ENCODE results near the gene CSF3R. TPM values are rescaled to one million over a fixed set of nuclear protein-coding genes. Genes with fewer than 3 reads are reported as not detected.

Gene CSF3R
- total and polyA plus RNA-seq, 4 donors = 129 to 705 (median 207) TPM

DNA sequence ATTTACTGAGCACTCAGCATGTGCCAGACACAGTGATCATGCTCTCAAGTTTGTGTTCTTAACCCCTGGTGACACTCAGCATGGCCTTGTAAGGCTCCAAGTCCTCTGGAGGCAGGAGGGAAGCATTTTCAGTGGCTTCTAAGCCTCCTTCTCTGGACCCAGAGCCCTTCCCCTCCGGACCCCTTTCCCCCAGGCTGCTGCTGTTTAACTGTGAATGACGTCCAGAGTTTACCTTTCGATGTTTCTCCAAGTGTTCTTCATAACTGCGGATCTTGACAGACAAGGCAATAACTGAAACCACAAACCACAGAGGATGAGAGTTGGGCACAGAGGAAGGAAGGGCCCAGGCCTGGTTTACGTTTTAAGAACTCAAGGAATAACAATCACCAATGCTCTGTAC lies 25.0 kb downstream of the CSF3R start:
- Histone ChIP-seq H3K9me3 (ENCODE audit: control insufficient read depth in 4 of 4, insufficient read depth in 3 of 4, low read length in 3 of 4) (peaks cover 0 to 1% (median 0%) of the 10 kb centered on the region in 4 donors), H3K4me1 (ENCODE audit: control insufficient read depth in 5 of 5, insufficient read depth in 5 of 5, low read length in 5 of 5) (peaks cover 0 to 2% (median 0%) of the 10 kb centered on the region in 5 donors), H3K27ac (ENCODE audit: low read depth in 1 of 2, low read length in 1 of 2) (no peak overlapping the region), H3K27me3 (ENCODE audit: control insufficient read depth in 3 of 3, insufficient read depth in 3 of 3, low read length in 2 of 3) (no peaks in the 10 kb centered on the region), H3K9ac (ENCODE audit: insufficient read depth in 1 of 2, low read length in 2 of 2) (no peak overlapping the region), H3K4me3 (no peak overlapping the region), H3K36me3 (ENCODE audit: control insufficient read depth in 4 of 4, insufficient read depth in 4 of 4, low read length in 4 of 4) (peaks cover 20 to 40% (median 32%) of the 10 kb centered on the region in 4 donors)
- no peak for ATAC-seq (ENCODE audit: insufficient read depth, low FRiP score)
- TF ChIP-seq, protein P1, sequence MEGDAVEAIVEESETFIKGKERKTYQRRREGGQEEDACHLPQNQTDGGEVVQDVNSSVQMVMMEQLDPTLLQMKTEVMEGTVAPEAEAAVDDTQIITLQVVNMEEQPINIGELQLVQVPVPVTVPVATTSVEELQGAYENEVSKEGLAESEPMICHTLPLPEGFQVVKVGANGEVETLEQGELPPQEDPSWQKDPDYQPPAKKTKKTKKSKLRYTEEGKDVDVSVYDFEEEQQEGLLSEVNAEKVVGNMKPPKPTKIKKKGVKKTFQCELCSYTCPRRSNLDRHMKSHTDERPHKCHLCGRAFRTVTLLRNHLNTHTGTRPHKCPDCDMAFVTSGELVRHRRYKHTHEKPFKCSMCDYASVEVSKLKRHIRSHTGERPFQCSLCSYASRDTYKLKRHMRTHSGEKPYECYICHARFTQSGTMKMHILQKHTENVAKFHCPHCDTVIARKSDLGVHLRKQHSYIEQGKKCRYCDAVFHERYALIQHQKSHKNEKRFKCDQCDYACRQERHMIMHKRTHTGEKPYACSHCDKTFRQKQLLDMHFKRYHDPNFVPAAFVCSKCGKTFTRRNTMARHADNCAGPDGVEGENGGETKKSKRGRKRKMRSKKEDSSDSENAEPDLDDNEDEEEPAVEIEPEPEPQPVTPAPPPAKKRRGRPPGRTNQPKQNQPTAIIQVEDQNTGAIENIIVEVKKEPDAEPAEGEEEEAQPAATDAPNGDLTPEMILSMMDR (IDR thresholded peaks at IDR 0.05; ENCODE audit: control extremely low read depth, extremely low read depth) = no peak
- no peak for DNase-seq
- WGBS, 2 donors = 11 to 40% methylated on average over 5 of the region's 5 CpGs

DNA sequence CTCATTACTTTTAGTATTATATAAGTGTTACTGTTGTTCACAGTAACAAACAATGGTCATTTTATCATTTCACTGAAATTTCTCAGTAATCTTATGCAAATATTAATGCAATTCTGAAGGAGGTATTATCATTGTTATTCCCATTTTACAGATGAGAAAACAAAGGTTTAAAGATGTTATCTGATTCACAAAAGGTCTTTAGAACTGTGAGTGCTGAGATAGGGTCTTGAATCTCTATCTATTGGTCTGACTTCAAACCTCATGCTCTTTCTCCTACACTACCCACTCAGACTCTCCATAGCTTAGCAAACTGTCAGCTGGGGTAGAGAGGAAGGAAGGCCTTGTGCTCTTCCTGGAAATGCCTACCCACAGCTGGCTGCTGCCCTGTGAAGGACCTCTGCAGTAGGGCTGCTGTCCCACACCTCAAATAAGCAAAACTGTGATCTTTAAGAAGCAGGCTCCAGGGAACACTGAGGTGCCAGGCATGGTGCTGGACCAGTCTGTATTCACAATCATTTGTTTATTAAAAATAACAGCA lies 26.3 kb downstream of the CSF3R start:
- Histone ChIP-seq H3K27me3 (ENCODE audit: control insufficient read depth in 3 of 3, insufficient read depth in 3 of 3, low read length in 2 of 3) (no peaks in the 10 kb centered on the region), H3K4me3 (no peak overlapping the region), H3K4me1 (ENCODE audit: control insufficient read depth in 5 of 5, insufficient read depth in 5 of 5, low read length in 5 of 5) (peaks cover 0 to 2% (median 0%) of the 10 kb centered on the region in 5 donors), H3K36me3 (ENCODE audit: control insufficient read depth in 4 of 4, insufficient read depth in 4 of 4, low read length in 4 of 4) (peaks cover 13 to 36% (median 27%) of the 10 kb centered on the region in 4 donors), H3K9ac (ENCODE audit: insufficient read depth in 1 of 2, low read length in 2 of 2) (no peak overlapping the region), H3K9me3 (ENCODE audit: control insufficient read depth in 4 of 4, insufficient read depth in 3 of 4, low read length in 3 of 4) (peaks cover 0 to 1% (median 0%) of the 10 kb centered on the region in 4 donors), H3K27ac (ENCODE audit: low read depth in 1 of 2, low read length in 1 of 2) (no peak overlapping the region)
- no peak for ATAC-seq (ENCODE audit: insufficient read depth, low FRiP score)
- TF ChIP-seq, protein P1 (IDR thresholded peaks at IDR 0.05; ENCODE audit: control extremely low read depth, extremely low read depth) = no peak
- DNase-seq = no peak

DNA sequence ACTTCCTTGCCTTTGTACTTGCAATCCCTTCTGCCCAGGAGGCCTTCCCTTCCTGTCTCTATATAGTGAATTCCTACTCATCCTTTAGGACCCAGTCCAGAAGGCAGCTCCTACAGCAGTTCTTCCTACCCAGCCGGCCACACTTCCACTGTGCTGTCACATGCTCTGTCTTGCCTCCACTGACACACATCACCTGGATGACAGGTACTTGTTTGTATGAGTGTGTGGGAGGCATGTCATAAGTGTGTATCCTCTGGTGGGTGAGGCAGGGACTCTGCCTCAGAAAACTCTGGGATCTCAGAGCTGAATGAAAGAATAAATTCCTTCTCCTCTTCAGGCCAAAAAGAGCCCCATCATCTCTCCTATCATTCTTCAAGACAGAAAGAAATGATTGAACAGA lies 27.3 kb downstream of the CSF3R start:
- Histone ChIP-seq H3K4me1 (ENCODE audit: control insufficient read depth in 5 of 5, insufficient read depth in 5 of 5, low read length in 5 of 5) (peaks cover 0 to 4% (median 0%) of the 10 kb centered on the region in 5 donors), H3K9ac (ENCODE audit: insufficient read depth in 1 of 2, low read length in 2 of 2) (no peak overlapping the region), H3K36me3 (ENCODE audit: control insufficient read depth in 4 of 4, insufficient read depth in 4 of 4, low read length in 4 of 4) (peaks cover 13 to 25% (median 21%) of the 10 kb centered on the region in 4 donors), H3K27me3 (ENCODE audit: control insufficient read depth in 3 of 3, insufficient read depth in 3 of 3, low read length in 2 of 3) (no peaks in the 10 kb centered on the region), H3K9me3 (ENCODE audit: control insufficient read depth in 4 of 4, insufficient read depth in 3 of 4, low read length in 3 of 4) (peaks cover 0 to 1% (median 0%) of the 10 kb centered on the region in 4 donors), H3K4me3 (no peak overlapping the region), H3K27ac (ENCODE audit: low read depth in 1 of 2, low read length in 1 of 2) (no peak overlapping the region)
- DNase-seq = no peak
- TF ChIP-seq, protein P1 (IDR thresholded peaks at IDR 0.05; ENCODE audit: control extremely low read depth, extremely low read depth) = no peak
- ATAC-seq (ENCODE audit: insufficient read depth, low FRiP score) = no peak
- WGBS, 2 donors = 77 to 88% methylated on average over 1 of the region's 1 CpG
